ENCODE data around the gene ZNF778.

The ZNF778 gene

DNA sequence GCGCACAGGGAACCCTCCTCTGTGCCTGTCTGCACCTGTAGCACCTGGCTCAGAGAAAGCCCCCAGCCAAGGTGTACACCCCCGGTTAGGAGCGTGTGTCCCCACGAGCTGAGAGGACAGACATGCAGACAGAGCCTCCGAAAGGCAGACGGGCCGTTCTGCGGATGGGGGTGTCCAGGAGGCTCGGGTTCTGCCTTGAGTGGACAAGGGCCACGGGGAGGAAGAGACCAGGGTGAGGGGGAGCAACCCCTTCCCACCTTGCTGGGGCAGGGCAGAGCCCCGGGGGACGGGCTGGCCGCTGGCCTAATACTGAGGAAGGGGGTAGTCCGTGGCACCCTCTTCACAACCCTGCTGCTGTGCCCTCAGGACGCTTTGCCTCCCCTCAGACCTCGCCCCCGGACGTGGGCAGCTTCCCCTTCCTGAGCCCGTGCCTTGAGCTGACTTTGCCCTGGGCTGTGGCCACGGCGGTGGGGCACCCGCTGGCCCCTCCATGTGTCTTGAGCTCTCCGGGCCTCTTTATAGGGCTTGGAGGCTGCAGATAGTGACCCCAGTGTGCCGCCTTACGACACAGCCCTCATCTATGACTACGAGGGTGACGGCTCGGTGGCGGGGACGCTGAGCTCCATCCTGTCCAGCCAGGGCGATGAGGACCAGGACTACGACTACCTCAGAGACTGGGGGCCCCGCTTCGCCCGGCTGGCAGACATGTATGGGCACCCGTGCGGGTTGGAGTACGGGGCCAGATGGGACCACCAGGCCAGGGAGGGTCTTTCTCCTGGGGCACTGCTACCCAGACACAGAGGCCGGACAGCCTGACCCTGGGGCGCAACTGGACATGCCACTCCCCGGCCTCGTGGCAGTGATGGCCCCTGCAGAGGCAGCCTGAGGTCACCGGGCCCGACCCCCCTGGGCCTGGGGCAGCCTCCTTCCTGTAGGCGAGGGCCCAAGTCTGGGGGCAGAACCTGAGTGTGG lies 22.9 kb upstream of the ZNF778 start:
- no peak for DNase-seq (ENCODE audit: low spot score)

GRCh38 chr16:89195521-89196171 lies 21.9 kb upstream of the ZNF778 start:
- DNase-seq (ENCODE audit: low spot score), result no peak

GRCh38 chr16:89197033-89197632 lies 20.4 kb upstream of the ZNF778 start:
- no peak for DNase-seq (ENCODE audit: low spot score)

GRCh38 chr16:89197633-89198416 lies 19.7 kb upstream of the ZNF778 start:
- DNase-seq (ENCODE audit: low spot score), result no peak

- no peak for DNase-seq (ENCODE audit: low spot score)
Observed at GRCh38 chr16:89198417-89199240, 18.9 kb upstream of the ZNF778 start.

DNA sequence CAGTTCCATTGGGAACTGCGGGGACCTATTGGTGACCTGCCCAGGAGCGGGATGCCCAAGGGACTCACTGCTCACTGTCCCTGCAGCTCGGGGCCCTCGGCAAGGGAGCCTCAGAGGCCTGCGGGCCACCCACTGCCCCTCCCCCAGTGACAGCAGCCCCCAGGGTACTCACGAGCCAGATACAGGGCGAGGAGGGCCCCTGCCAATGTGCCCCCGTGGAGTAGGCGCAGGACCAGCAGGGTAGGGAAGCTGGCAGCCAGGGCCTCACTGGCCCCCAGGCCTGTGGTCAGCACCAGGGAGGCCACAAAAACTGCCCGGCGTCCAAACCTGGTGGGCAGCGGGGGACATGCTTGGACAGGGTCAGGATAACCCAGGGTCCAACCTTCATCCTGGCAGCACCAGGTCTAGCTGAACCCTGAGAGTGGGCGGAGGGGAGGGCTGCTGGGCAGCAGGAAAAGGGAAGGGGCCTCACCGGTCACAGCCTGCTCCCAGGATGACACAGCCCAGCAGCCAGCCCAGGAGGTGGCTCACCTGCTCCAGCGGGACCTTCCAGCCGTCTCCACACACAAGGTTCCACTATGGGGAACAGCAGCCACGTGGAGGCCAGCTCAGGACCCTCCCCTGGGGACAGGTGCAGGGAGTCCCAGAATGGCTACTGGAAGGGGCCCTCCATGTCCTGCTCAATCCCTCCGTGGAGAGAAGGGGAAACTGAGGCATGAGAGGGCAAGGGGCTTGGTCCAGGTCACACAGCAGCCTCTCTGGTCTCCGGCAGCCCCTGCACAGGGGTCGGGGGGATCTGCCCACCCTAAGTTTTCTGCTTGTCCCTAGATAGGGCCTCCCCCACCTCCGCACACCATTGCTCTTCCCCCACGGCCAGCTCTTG lies 18.0 kb upstream of the ZNF778 start:
- no peak for DNase-seq (ENCODE audit: low spot score)

DNA sequence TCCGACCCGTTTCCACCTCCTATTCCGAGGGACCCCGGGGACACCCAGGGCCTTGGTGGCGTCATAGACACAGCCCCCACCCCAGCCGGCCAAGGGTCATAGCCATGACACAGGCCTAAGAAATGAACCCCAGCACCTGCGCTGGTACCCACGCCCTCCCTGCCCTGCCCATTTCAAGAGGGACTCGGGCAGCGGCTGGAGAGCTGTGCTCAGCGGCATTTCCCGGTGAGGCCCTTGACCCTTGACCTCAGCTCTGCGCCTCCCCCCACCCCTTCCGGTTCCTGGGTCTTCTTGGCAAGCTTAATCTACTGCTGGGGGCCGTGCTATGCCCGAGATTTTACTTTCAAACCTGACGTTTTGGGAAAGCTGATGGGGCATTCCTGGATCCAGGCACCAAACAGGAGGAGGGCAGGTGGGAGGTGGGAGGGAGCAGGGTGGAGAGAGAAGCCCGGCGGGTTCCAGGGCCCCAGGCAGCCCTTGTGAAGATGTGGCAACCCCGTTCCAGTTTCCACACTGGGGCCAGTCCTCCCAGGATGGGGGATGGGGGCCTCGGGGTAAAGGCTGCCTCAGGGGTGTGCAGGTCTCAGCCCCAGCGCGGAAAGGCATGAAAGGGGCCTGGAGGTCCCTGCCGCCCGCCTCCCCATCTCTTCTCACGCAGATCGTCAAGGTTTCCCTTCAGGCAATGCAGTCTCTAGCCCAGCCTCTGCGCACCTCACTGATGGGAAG lies 17.2 kb upstream of the ZNF778 start, which contains the start of gene SLC22A31:
SLC22A31 (minus strand) TSS at position 414 of the 726 bp plus-strand sequence; CDS start at position 378, 36 bp downstream.
- no peak for DNase-seq (ENCODE audit: low spot score)

GRCh38 chr16:89200850-89201411 lies 16.6 kb upstream of the ZNF778 start:
- no peak for DNase-seq (ENCODE audit: low spot score)

DNA sequence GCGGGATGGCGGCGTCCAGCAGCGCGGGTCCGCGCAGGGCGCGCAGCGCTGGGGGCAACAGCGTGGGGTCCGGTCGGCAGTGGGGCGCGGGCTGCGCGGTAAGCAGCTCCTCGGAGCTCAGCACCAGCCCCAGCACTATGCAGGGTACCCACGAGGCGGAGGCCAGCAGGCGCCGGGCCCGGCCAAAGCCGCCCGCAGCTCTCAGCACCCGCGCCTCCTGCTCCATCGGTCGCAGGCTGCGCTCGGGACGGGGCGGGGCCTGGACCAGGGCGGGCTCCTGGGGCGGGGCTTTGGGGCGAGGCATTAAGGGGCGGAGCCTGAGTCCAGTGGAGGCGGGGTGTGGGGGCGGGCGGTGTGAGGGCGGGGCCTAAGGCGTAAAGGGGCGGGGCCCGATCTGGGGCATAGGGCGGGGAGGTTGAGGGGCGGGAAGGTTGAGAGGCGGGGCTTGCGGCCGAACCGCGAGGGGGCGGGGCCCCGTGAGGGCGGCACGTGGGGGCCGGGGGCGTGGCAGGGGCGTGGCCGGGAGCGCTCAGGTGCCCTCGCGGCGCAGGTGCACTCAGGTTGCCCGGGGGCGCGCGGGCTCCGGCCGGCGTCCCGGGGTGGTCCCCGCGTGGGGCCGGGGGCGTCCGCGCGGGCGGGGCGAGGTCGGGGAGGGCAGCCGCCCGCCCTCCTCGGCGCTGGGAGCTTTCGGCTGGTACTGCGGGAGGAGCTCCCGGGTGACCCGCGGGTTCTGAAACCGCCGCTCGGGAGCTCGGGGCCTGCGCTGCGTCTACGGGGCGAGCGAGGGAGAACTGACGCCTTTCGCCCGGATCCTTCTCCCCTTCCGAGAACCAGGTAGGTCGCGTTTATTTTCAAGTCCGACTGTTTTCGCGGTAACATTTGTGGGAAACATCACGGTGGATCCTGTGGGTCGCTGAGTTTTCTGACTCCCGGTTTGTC lies 15.8 kb upstream of the ZNF778 start:
- DNase-seq (ENCODE audit: low spot score), result peak; percentile 71

GRCh38 chr16:89202422-89203215 lies 14.9 kb upstream of the ZNF778 start:
- DNase-seq (ENCODE audit: low spot score), result no peak

- no peak for DNase-seq (ENCODE audit: low spot score)
Observed at GRCh38 chr16:89207993-89208392, 9.5 kb upstream of the ZNF778 start.

GRCh38 chr16:89209522-89210044 lies 7.9 kb upstream of the ZNF778 start:
- DNase-seq (ENCODE audit: low spot score), result no peak

DNA sequence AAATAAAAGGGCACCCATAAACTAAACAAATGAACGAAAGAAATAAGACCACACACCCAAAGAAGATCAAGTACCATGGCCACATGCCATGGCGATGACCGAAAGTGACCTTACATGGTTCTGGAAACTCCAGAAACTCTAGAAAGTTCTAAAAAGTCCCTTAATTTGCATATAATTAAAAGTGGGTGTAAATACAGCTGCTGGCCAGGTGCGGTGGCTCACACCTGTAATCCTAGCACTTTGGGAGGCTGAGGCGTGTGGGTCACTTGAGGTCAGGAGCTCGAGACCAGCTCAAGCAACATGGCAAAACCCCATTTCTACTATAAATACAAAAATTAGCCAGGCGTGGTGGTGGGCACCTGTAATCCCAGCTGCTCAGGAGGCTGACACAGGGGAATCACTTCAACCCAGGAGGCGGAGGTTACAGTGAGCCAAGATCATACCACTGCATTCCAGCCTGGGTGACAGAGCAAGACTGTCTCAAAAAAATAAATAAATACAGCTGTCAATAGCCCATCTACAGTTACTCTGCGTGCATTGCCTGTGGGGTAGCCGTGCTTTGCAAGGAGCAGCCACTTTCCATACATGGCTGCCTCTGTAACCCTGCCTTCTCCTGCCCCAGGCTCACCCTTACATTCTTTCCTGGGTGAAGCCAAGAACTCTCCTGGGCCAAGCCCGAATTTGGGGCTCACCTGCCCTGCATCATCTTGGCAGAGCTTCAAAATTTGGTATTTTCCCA lies 7.2 kb upstream of the ZNF778 start:
- DNase-seq (ENCODE audit: low spot score), result no peak

DNA sequence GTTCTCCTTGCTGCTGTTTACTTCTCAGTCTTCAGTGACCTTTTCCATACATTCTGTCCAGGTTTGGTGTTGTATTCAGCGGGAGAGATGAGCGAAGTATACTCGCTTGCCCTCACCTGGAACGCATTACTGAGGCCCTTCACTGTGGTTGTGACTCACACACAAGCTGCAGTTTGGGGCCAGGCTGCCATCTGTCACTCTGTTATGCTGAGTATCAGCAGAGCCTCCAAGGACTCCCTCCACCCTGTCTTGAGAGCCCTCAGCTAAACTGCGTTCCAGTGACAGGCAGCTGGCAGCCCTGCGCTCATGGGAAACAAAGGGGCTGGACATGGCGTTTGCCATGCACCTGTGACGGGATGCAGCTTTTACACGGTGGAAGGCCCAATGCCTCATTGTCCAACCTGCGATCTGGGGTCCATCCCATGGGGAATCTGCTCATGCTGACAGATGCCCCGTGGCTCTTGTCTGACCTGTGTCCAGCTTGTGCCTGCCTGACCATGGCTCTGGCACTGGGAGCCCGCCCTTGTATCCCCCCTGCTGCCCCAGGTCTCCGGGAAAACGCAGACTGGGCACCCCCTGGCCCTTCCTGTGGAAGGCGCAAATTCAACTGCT lies 6.5 kb upstream of the ZNF778 start:
- no peak for DNase-seq (ENCODE audit: low spot score)

DNA sequence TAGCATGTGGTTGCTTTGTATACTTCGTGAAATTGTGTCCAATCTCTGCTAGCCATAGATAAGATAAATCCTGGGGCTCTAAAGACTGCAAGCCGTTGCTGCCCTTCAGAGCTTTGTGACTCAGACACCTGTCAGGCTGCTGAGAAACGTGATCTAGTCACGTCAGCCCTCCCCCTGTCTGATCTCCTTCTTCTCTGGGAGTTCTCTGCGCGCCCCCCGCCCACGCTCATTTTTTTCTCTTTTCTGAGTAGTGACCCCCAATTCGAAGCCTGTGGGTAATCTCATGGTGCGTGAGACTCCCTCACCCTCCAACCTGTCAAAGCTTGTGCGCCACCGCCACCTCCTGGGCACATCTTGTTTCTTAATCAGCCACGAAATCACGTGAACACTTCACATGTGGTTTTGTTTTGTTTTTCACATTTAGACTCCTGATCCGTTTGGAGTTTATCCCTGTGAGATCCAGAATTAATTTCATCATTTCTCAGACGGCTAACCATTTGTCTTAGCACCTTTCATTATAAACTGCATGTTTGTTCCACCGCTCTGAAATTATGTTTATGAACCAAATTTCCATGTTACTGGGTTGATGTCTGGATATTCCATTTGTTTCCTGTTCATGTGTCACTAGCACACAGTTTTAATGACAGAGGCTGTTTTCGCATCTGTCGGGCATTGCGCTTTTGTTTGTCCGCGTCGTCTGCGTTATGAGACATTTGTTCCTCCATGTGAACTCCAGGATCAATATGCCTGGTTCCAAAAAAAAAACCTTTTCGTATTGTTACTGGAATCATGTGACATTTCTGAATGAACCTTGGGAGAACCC lies 977 bp upstream of the ZNF778 start:
- DNase-seq (ENCODE audit: low spot score), result peak; percentile 74
